Fibroblast of lung (primary cell): ENCODE data around the gene ASCC3. TPM values are rescaled to one million over a fixed set of nuclear protein-coding genes. Genes with fewer than 3 reads are reported as not detected.

Experiments
- DNase-seq, 2 donors: peaks; one replicate each; pipeline versions ENCODE4 v3.0.0 to v3.0.0-alpha.2; 2010; ENCODE audit warnings: low read depth in 2 of 2
- H2AFZ ChIP-seq: 2 replicates; pipeline ENCODE4 v1.5.1; 2012; ENCODE audit warnings: low read length, control low read depth, inconsistent platforms
- H3K27ac ChIP-seq: 2 replicates; pipeline ENCODE4 v1.5.1; 2011; ENCODE audit warnings: low read length, control low read depth; ENCODE audit not compliant: insufficient read depth
- H3K27me3 ChIP-seq: 2 replicates; pipeline ENCODE4 v1.5.1; 2011; ENCODE audit warnings: mild to moderate bottlenecking, low read length; ENCODE audit not compliant: control insufficient read depth, insufficient read depth
- H3K36me3 ChIP-seq: 2 replicates; pipeline ENCODE4 v1.5.1; 2011; ENCODE audit warnings: low read length; ENCODE audit not compliant: control insufficient read depth, insufficient read depth
- H3K4me1 ChIP-seq: 2 replicates; pipeline ENCODE4 v1.5.1; 2011; ENCODE audit warnings: low read length; ENCODE audit not compliant: control insufficient read depth, insufficient read depth; ENCODE audit errors: extremely low read depth
- H3K4me2 ChIP-seq: 2 replicates; pipeline ENCODE4 v1.5.1; 2011; ENCODE audit warnings: low read length, control low read depth; ENCODE audit not compliant: insufficient read depth; ENCODE audit errors: extremely low read depth
- H3K4me3 ChIP-seq, 4 experiments: fragments of 200-600 bp in 1 of 4; sonication (generic) in 1 of 4; replicated peaks in 1 of 4; 2 replicates each; pipeline ENCODE4 v1.5.1; 2011 to 2016; ENCODE audit warnings: low read length in 4 of 4, low read depth in 3 of 4, mild to moderate bottlenecking in 3 of 4, control low read depth in 2 of 4, inconsistent platforms in 1 of 4, mixed read lengths in 1 of 4; ENCODE audit not compliant: insufficient read depth in 1 of 4; ENCODE audit errors: control extremely low read depth in 1 of 4
- H3K79me2 ChIP-seq: 2 replicates; pipeline ENCODE4 v1.5.1; 2012; ENCODE audit warnings: mild to moderate bottlenecking, low read length, inconsistent platforms; ENCODE audit not compliant: control insufficient read depth, insufficient read depth
- H3K9ac ChIP-seq: 2 replicates; pipeline ENCODE4 v1.5.1; 2011; ENCODE audit warnings: mild to moderate bottlenecking, low read length, control low read depth; ENCODE audit not compliant: insufficient read depth
- H3K9me3 ChIP-seq: 2 replicates; pipeline ENCODE4 v1.5.1; 2012; ENCODE audit warnings: low read depth, low read length; ENCODE audit not compliant: control insufficient read depth, insufficient read depth
- H4K20me1 ChIP-seq: 2 replicates; pipeline ENCODE4 v1.5.1; 2011; ENCODE audit warnings: low read length; ENCODE audit not compliant: control insufficient read depth, insufficient read depth; ENCODE audit errors: extremely low read depth
- CTCF ChIP-seq, 2 donors: IDR thresholded peaks in 1 of 2; conservative IDR thresholded peaks in 1 of 2; 1 replicate in 1 of 2; 2 replicates in 1 of 2; pipeline ENCODE4 v1.5.1; 2011 to 2012; ENCODE audit warnings: low read length in 2 of 2, control low read depth in 1 of 2, inconsistent platforms in 1 of 2, low read depth in 1 of 2, mild to moderate bottlenecking in 1 of 2
- EZH2 ChIP-seq: IDR thresholded peaks from 2 replicates; pipeline ENCODE4 v1.5.1; 2012; ENCODE audit warnings: low read length, control low read depth, mild to moderate bottlenecking; ENCODE audit errors: missing control alignments
- polyA plus RNA-seq, 2 donors: library from polyadenylated mRNA; depleted of rRNA in 1 of 2; stranded (reverse) in 1 of 2; unstranded in 1 of 2; fragments of >200 nt; gene quantifications; 2 replicates each; pipeline ENCODE4 v1.2.1, GENCODE V29; 2011 to 2012; ENCODE audit warnings: missing spikeins in 1 of 2
- total RNA-seq: library from RNA; depleted of rRNA; stranded (reverse); fragments of >200 nt; gene quantifications from 2 replicates; pipeline ENCODE4 v1.2.1, GENCODE V29; 2014

ASCC3 gene
- total and polyA plus RNA-seq, 2 donors (not counting 1 experiment from before 2014, with no cell fraction given), result 36.2 to 75.3 TPM

- Histone ChIP-seq H2AFZ (no peak overlapping the region), H3K27ac (no peak overlapping the region), H3K27me3 (no peaks in the 10 kb centered on the region), H3K9me3 (no peaks in the 10 kb centered on the region), H3K79me2 (no peaks in the 10 kb centered on the region), H3K36me3 (no peaks in the 10 kb centered on the region), H4K20me1 (no peaks in the 10 kb centered on the region), H3K4me3 (no peak overlapping the region), H3K4me1 (no peaks in the 10 kb centered on the region), H3K4me2 (no peak overlapping the region), H3K9ac (no peak overlapping the region)
- DNase-seq, result no peak
- TF ChIP-seq CTCF (conservative IDR thresholded peaks at IDR 0.05 in 1 of 2, IDR thresholded peaks at IDR 0.05 in 1 of 2; ENCODE audit: low read depth in 1 of 2, low read length in 2 of 2) (no peak), EZH2 (no peak)
These were observed 285.7 kb downstream of the ASCC3 start for GRCh38 chr6:100595456-100595855.

DNA sequence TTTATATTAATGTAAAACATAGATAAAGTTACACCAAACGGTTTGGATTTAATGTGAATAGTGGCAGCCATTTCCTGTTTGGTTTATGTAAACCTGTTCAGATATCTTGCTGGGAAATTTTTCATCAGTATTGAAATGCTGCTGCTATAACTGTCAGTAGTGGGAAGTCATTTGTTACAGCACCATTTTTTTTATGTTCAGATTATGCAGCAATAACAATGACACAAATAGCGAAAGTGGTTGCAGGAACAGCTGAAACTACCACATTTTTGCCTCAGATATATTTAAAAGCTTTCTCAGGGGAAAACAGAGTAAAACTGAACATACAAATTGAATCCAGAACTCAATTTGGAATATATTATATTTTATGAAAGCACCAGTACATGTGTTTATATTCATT lies 287.6 kb downstream of the ASCC3 start:
- H3K27me3 ChIP-seq, result no peaks in the 10 kb centered on the region
- no peak overlapping the region for H3K4me2 ChIP-seq
- TF ChIP-seq EZH2, result no peak
- no peak for TF ChIP-seq CTCF (conservative IDR thresholded peaks at IDR 0.05 in 1 of 2, IDR thresholded peaks at IDR 0.05 in 1 of 2; ENCODE audit: low read depth in 1 of 2, low read length in 2 of 2)
- H3K9me3 ChIP-seq, result no peaks in the 10 kb centered on the region
- peak in 1 of 2 donors; percentile 9 for DNase-seq
- no peak overlapping the region for H3K27ac ChIP-seq
- H3K9ac ChIP-seq, result no peak overlapping the region
- no peaks in the 10 kb centered on the region for H3K4me1 ChIP-seq
- no peaks in the 10 kb centered on the region for H3K79me2 ChIP-seq
- no peak overlapping the region for H2AFZ ChIP-seq
- H3K4me3 ChIP-seq, result no peak overlapping the region
- H4K20me1 ChIP-seq, result no peaks in the 10 kb centered on the region
- H3K36me3 ChIP-seq, result no peaks in the 10 kb centered on the region

DNA sequence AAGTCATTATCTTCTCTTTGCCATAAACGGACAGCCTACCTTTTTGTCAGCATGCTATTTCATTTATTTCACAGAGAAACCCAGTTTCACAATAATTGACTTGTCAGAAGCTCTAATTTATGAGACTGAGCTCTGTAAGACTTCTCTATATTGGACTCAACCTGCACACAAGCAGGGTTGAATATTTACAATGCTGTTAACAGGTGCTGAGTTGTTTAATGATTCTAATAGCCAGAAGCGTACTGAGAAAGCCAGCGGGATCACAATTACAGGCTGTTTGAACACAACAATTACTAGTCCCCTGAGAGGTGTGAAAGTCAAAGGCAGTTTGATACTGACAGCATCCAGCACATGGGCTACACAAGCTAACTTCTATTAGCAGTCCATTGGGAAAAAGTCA lies 288.2 kb downstream of the ASCC3 start:
- no peak for DNase-seq
- Histone ChIP-seq H3K4me1 (no peaks in the 10 kb centered on the region), H3K27me3 (no peaks in the 10 kb centered on the region), H3K27ac (no peak overlapping the region), H3K9me3 (no peaks in the 10 kb centered on the region), H3K4me2 (no peak overlapping the region), H3K79me2 (no peaks in the 10 kb centered on the region), H4K20me1 (no peaks in the 10 kb centered on the region), H3K36me3 (no peaks in the 10 kb centered on the region), H3K4me3 (no peak overlapping the region), H3K9ac (no peak overlapping the region), H2AFZ (no peak overlapping the region)
- TF ChIP-seq CTCF (conservative IDR thresholded peaks at IDR 0.05 in 1 of 2, IDR thresholded peaks at IDR 0.05 in 1 of 2; ENCODE audit: low read depth in 1 of 2, low read length in 2 of 2) (no peak), EZH2 (no peak)
